HepG2 (cell line): ENCODE results near the gene PRKAR2A. TPM values are rescaled to one million over a fixed set of nuclear protein-coding genes. Genes with fewer than 3 reads are reported as not detected.

ENCODE experiments used
- ATAC-seq: fragments of 200-7000 bp; cut with Tn5 transposase; 3 replicates; pipeline ENCODE4 v1.9.1; 2020; ENCODE audit warnings: mild to moderate bottlenecking, moderate library complexity
- BruUV-seq: library from RNA; stranded (reverse); fragments of 400-500 nt; replicated peaks from 2 replicates; lab custom pipeline; 2021; lab: Mats Ljungman, UMichigan
- CTCF ChIA-PET: fragments of 300-600 bp; formaldehyde crosslinking; extraction: SDS; loops from one replicate; lab custom pipeline; 2021; ENCODE audit warnings: low total read pairs, inconsistent platforms, low intra/inter-chr PET ratio; lab: Yijun Ruan, JAX
- POLR2A ChIA-PET: fragments of 350-600 bp; sonication (Branson Sonifier 250); formaldehyde crosslinking; loops from one replicate; lab custom pipeline; 2020; ENCODE audit warnings: antibody characterized with exemption, inconsistent platforms; lab: Yijun Ruan, JAX
- DNase-seq: peaks from one replicate; pipeline ENCODE4 v3.0.0-alpha.2; 2015; ENCODE audit warnings: low spot score
- FAIRE-seq: peaks from 3 replicates; lab custom pipeline; 2011; peaks lifted over from hg19 to GRCh38; lab: Jason Lieb, UNC
- H2AFZ ChIP-seq: one replicate; pipeline ENCODE4 v1.6.1; 2011; ENCODE audit warnings: low read length, inconsistent platforms
- H3K27ac ChIP-seq: fragments of 300-600 bp; 3 replicates; pipeline ENCODE4 v1.8.0; 2011; ENCODE audit warnings: mixed run types, mild to moderate bottlenecking, mixed read lengths, low read length, inconsistent platforms; ENCODE audit not compliant: insufficient read depth; ENCODE audit errors: extremely low read length
- H3K27me3 ChIP-seq, 2 experiments: fragments of 200-600 bp in 1 of 2; 2 replicates in 1 of 2; 3 replicates in 1 of 2; pipeline versions ENCODE4 v1.6.0 to v1.8.0; 2011; ENCODE audit warnings: low read length in 2 of 2, mild to moderate bottlenecking in 2 of 2, moderate library complexity in 2 of 2, inconsistent platforms in 1 of 2; ENCODE audit not compliant: insufficient read depth in 2 of 2, control insufficient read depth in 1 of 2
- H3K36me3 ChIP-seq, 2 experiments: fragments of 200-600 bp in 1 of 2; replicated peaks in 1 of 2; 2 replicates in 1 of 2; 3 replicates in 1 of 2; pipeline versions ENCODE4 v1.5.1 to v1.8.0; 2011; ENCODE audit warnings: low read length in 2 of 2, inconsistent platforms in 1 of 2; ENCODE audit not compliant: insufficient read depth in 2 of 2, control insufficient read depth in 1 of 2
- H3K4me1 ChIP-seq: 2 replicates; pipeline ENCODE4 v1.5.1; 2012; ENCODE audit warnings: low read length, inconsistent platforms; ENCODE audit not compliant: insufficient read depth
- H3K4me2 ChIP-seq: 2 replicates; pipeline ENCODE4 v1.6.0; 2011; ENCODE audit warnings: low read depth, low read length, inconsistent platforms
- H3K4me3 ChIP-seq, 3 experiments: fragments of 200-600 bp in 1 of 3; sonication (generic), shearing (Covaris generic) in 1 of 3; replicated peaks in 1 of 3; 2 replicates each; pipeline ENCODE4 v1.5.1; 2011 to 2016; ENCODE audit warnings: low read length in 3 of 3, inconsistent platforms in 2 of 3, low read depth in 2 of 3, mild to moderate bottlenecking in 2 of 3, control low read depth in 1 of 3, mixed read lengths in 1 of 3; ENCODE audit not compliant: insufficient read depth in 1 of 3
- H3K79me2 ChIP-seq: one replicate; pipeline ENCODE4 v1.6.1; 2011; ENCODE audit warnings: low read length, inconsistent platforms; ENCODE audit not compliant: insufficient read depth
- H3K9ac ChIP-seq: 2 replicates; pipeline ENCODE4 v1.6.0; 2011; ENCODE audit warnings: mild to moderate bottlenecking, low read depth, low read length, inconsistent platforms; ENCODE audit not compliant: insufficient read depth
- H3K9me3 ChIP-seq: 2 replicates; pipeline ENCODE4 v1.5.1; 2012; ENCODE audit warnings: mild to moderate bottlenecking, low read length
- H4K20me1 ChIP-seq: 2 replicates; pipeline ENCODE4 v1.6.0; 2011; ENCODE audit warnings: inconsistent platforms, mild to moderate bottlenecking, low read length, moderate library complexity; ENCODE audit not compliant: insufficient read depth
- CC2D1A ChIP-seq: sonication (generic); formaldehyde crosslinking; IDR thresholded peaks from 2 replicates; pipeline ENCODE4 v1.8.1; 2023; ENCODE audit warnings: mild to moderate bottlenecking, missing genetic modification reagents
- FOSL1 ChIP-seq: sonication (generic); formaldehyde crosslinking; IDR thresholded peaks from 2 replicates; pipeline ENCODE4 v1.9.0; 2021; ENCODE audit warnings: missing genetic modification reagents, borderline replicate concordance
- FOSL2 ChIP-seq: sonication (generic); formaldehyde crosslinking; IDR thresholded peaks from 2 replicates; pipeline ENCODE4 v1.4.0; 2020; ENCODE audit warnings: missing genetic modification reagents
- HIVEP1 ChIP-seq: sonication (generic); formaldehyde crosslinking; IDR thresholded peaks from 2 replicates; pipeline ENCODE4 v1.4.0; 2020; ENCODE audit warnings: mild to moderate bottlenecking, missing genetic modification reagents
- IKZF4 ChIP-seq: sonication (generic); formaldehyde crosslinking; IDR thresholded peaks from 2 replicates; pipeline ENCODE4 v1.5.1; 2020; ENCODE audit warnings: borderline replicate concordance, mild to moderate bottlenecking, low read depth, missing genetic modification reagents; ENCODE audit errors: not compliant biosample characterization
- KLF15 ChIP-seq: sonication (generic); formaldehyde crosslinking; IDR thresholded peaks from 2 replicates; pipeline ENCODE4 v1.8.1; 2023; ENCODE audit warnings: borderline replicate concordance, mild to moderate bottlenecking, inconsistent platforms, missing genetic modification reagents, mixed read lengths
- TBL1XR1 ChIP-seq: fragments of 150-350 bp; IDR thresholded peaks from 2 replicates; pipeline ENCODE4 v1.6.1; 2014; ENCODE audit warnings: borderline replicate concordance, low read length; ENCODE audit not compliant: partially characterized antibody
- TMF1 ChIP-seq: sonication (generic); formaldehyde crosslinking; IDR thresholded peaks from 2 replicates; pipeline ENCODE4 v1.8.1; 2022; ENCODE audit warnings: low read depth, missing genetic modification reagents
- ZMYM4 ChIP-seq: sonication (generic); formaldehyde crosslinking; IDR thresholded peaks from 2 replicates; pipeline ENCODE4 v1.8.1; 2023; ENCODE audit warnings: mild to moderate bottlenecking, missing genetic modification reagents
- ZNF704 ChIP-seq: sonication (generic); formaldehyde crosslinking; IDR thresholded peaks from 2 replicates; pipeline ENCODE4 v1.8.1; 2023; ENCODE audit warnings: mild to moderate bottlenecking, inconsistent platforms, moderate library complexity, missing genetic modification reagents, borderline replicate concordance
- WGBS: methylation state at CpG from one replicate; pipeline ENCODE4 v1.1.6; 2017; ENCODE audit warnings: low lambda C conversion rate; 5-methylcytosine and 5-hydroxymethylcytosine counted together
- in situ Hi-C: cut with HindIII; loops from 2 replicates; pipeline ENCODE4 v1.10.0; 2017; ENCODE audit warnings: low pct_unique_long_range_greater_than_20kb; ENCODE audit not compliant: extremely low pct_ligation_motif_present
- intact Hi-C: fragments of 100-400 bp; cut with micrococcal nuclease; formaldehyde crosslinking; loops from one replicate; pipeline ENCODE4 v1.10.0; 2022; ENCODE audit not compliant: unreplicated experiment
- polyA plus RNA-seq, 8 experiments: library from polyadenylated mRNA; depleted of rRNA in 3 of 8; stranded (reverse) in 7 of 8; unstranded in 1 of 8; fragments of >200 nt; fragmentation: Illumina TruSeq in 4 of 8; extraction: Trizol in 4 of 8; gene quantifications; 2 replicates each; pipeline versions ENCODE4 v1.2.1 to v1.2.3, GENCODE V29; 2011 to 2016; ENCODE audit warnings: low read depth in 4 of 8, missing spikeins in 1 of 8, mixed read lengths in 1 of 8; ENCODE audit not compliant: insufficient read depth in 1 of 8
- total RNA-seq, 5 experiments: library from RNA; depleted of rRNA; stranded (reverse); fragments of >200 nt; fragmentation: Illumina TruSeq; extraction: Trizol; gene quantifications; 2 replicates each; pipeline ENCODE4 v1.2.3, GENCODE V29; 2016; ENCODE audit warnings: low read depth in 1 of 5
- TF ChIP-seq, protein P1 (sequence below): sonication (generic); formaldehyde crosslinking; IDR thresholded peaks from 2 replicates; pipeline ENCODE4 v1.5.1; 2020; ENCODE audit warnings: mild to moderate bottlenecking, missing genetic modification reagents, borderline replicate concordance

The PRKAR2A gene
- total and polyA plus RNA-seq, 2 of the 13 experiments (the other 11 are each of a cell fraction or from before 2014, with no cell fraction given): 11.8 to 29.2 TPM

DNA sequence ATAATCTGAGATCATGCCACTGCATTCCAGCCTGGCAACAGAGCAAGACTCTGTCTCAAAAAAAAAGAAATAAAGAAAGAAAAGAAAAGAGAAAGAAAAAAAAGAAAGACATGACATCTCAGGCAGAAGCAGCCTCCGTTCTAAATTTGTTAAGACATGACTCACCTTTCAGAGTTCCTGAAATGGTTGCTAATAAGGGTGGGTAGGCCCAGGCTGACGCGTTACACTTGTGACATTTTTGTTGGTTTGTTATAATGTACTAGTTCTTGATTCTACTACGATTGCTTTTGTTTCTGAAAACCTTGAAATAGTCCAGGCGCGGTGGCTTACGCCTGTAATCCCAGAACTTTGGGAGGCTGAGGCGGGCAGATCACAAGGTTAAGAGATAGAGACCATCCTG lies 30.0 kb upstream of the PRKAR2A start (continued):
- no peak for TF ChIP-seq ZNF704 (CRISPR knock-in tag)
- no peak for TF ChIP-seq ZMYM4
- no peak for TF ChIP-seq FOSL2 (CRISPR knock-in tag)
- TF ChIP-seq TMF1: no peak
- no peak for TF ChIP-seq FOSL1 (CRISPR knock-in tag)
- TF ChIP-seq, all 625 proteins: peak for 0

GRCh38 chr3:48863122-48863521 lies 15.4 kb upstream of the PRKAR2A start:
- no peak overlapping the region for H3K4me2 ChIP-seq
- H3K27me3 ChIP-seq: no peaks in the 10 kb centered on the region
- in situ Hi-C loops: no loop called here
- no peaks in the 10 kb centered on the region for H4K20me1 ChIP-seq
- no peak for FAIRE-seq
- H3K79me2 ChIP-seq: no peaks in the 10 kb centered on the region
- 97% methylated on average over 3 of the region's 3 CpGs for WGBS
- ChIA-PET CTCF (no interaction called here), POLR2A (no interaction called here)
- no peak for ATAC-seq
- TF ChIP-seq, protein P1, sequence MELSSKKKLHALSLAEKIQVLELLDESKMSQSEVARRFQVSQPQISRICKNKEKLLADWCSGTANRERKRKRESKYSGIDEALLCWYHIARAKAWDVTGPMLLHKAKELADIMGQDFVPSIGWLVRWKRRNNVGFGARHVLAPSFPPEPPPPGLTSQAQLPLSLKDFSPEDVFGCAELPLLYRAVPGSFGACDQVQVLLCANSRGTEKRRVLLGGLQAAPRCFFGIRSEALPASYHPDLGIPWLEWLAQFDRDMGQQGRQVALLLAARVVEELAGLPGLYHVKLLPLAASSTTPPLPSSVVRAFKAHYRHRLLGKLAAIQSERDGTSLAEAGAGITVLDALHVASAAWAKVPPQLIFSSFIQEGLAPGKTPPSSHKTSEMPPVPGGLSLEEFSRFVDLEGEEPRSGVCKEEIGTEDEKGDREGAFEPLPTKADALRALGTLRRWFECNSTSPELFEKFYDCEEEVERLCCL (CRISPR knock-in tag): no peak
- TF ChIP-seq KLF15 (CRISPR knock-in tag): no peak
- TF ChIP-seq IKZF4: no peak
- no peak for TF ChIP-seq TMF1
- TF ChIP-seq CC2D1A (CRISPR knock-in tag): no peak
- TF ChIP-seq HIVEP1 (CRISPR knock-in tag): no peak
- TF ChIP-seq TBL1XR1: no peak
- BruUV-seq: no TSS peak
- no peaks in the 10 kb centered on the region for H3K9me3 ChIP-seq
- no peak overlapping the region for H3K4me3 ChIP-seq
- peaks cover 3 to 12% of the 10 kb centered on the region in 2 experiments; a peak in 1 of 5 replicates for H3K36me3 ChIP-seq
- H3K9ac ChIP-seq: no peak overlapping the region
- DNase-seq: no peak
- no peaks in the 10 kb centered on the region for H3K4me1 ChIP-seq
- no peak overlapping the region for H3K27ac ChIP-seq
- intact Hi-C loops: no loop called here
- no peak overlapping the region for H2AFZ ChIP-seq
